HepG2 (cell line): ENCODE results near the gene HSF2BP. TPM values are rescaled to one million over a fixed set of nuclear protein-coding genes. Genes with fewer than 3 reads are reported as not detected.

Experiments
- ATAC-seq: fragments of 200-7000 bp; cut with Tn5 transposase; 3 replicates; pipeline ENCODE4 v1.9.1; 2020; ENCODE audit warnings: mild to moderate bottlenecking, moderate library complexity
- BruUV-seq: library from RNA; stranded (reverse); fragments of 400-500 nt; replicated peaks from 2 replicates; lab custom pipeline; 2021; lab: Mats Ljungman, UMichigan
- CTCF ChIA-PET: fragments of 300-600 bp; formaldehyde crosslinking; extraction: SDS; loops from one replicate; lab custom pipeline; 2021; ENCODE audit warnings: low total read pairs, inconsistent platforms, low intra/inter-chr PET ratio; lab: Yijun Ruan, JAX
- POLR2A ChIA-PET: fragments of 350-600 bp; sonication (Branson Sonifier 250); formaldehyde crosslinking; loops from one replicate; lab custom pipeline; 2020; ENCODE audit warnings: antibody characterized with exemption, inconsistent platforms; lab: Yijun Ruan, JAX
- DNase-seq: peaks from one replicate; pipeline ENCODE4 v3.0.0-alpha.2; 2015; ENCODE audit warnings: low spot score
- FAIRE-seq: peaks from 3 replicates; lab custom pipeline; 2011; peaks lifted over from hg19 to GRCh38; lab: Jason Lieb, UNC
- H2AFZ ChIP-seq: one replicate; pipeline ENCODE4 v1.6.1; 2011; ENCODE audit warnings: low read length, inconsistent platforms
- H3K27ac ChIP-seq: fragments of 300-600 bp; 3 replicates; pipeline ENCODE4 v1.8.0; 2011; ENCODE audit warnings: mixed run types, mild to moderate bottlenecking, mixed read lengths, low read length, inconsistent platforms; ENCODE audit not compliant: insufficient read depth; ENCODE audit errors: extremely low read length
- H3K27me3 ChIP-seq, 2 experiments: fragments of 200-600 bp in 1 of 2; 2 replicates in 1 of 2; 3 replicates in 1 of 2; pipeline versions ENCODE4 v1.6.0 to v1.8.0; 2011; ENCODE audit warnings: low read length in 2 of 2, mild to moderate bottlenecking in 2 of 2, moderate library complexity in 2 of 2, inconsistent platforms in 1 of 2; ENCODE audit not compliant: insufficient read depth in 2 of 2, control insufficient read depth in 1 of 2
- H3K36me3 ChIP-seq, 2 experiments: fragments of 200-600 bp in 1 of 2; replicated peaks in 1 of 2; 2 replicates in 1 of 2; 3 replicates in 1 of 2; pipeline versions ENCODE4 v1.5.1 to v1.8.0; 2011; ENCODE audit warnings: low read length in 2 of 2, inconsistent platforms in 1 of 2; ENCODE audit not compliant: insufficient read depth in 2 of 2, control insufficient read depth in 1 of 2
- H3K4me1 ChIP-seq: 2 replicates; pipeline ENCODE4 v1.5.1; 2012; ENCODE audit warnings: low read length, inconsistent platforms; ENCODE audit not compliant: insufficient read depth
- H3K4me2 ChIP-seq: 2 replicates; pipeline ENCODE4 v1.6.0; 2011; ENCODE audit warnings: low read depth, low read length, inconsistent platforms
- H3K4me3 ChIP-seq, 3 experiments: fragments of 200-600 bp in 1 of 3; sonication (generic), shearing (Covaris generic) in 1 of 3; replicated peaks in 1 of 3; 2 replicates each; pipeline ENCODE4 v1.5.1; 2011 to 2016; ENCODE audit warnings: low read length in 3 of 3, inconsistent platforms in 2 of 3, low read depth in 2 of 3, mild to moderate bottlenecking in 2 of 3, control low read depth in 1 of 3, mixed read lengths in 1 of 3; ENCODE audit not compliant: insufficient read depth in 1 of 3
- H3K79me2 ChIP-seq: one replicate; pipeline ENCODE4 v1.6.1; 2011; ENCODE audit warnings: low read length, inconsistent platforms; ENCODE audit not compliant: insufficient read depth
- H3K9ac ChIP-seq: 2 replicates; pipeline ENCODE4 v1.6.0; 2011; ENCODE audit warnings: mild to moderate bottlenecking, low read depth, low read length, inconsistent platforms; ENCODE audit not compliant: insufficient read depth
- H3K9me3 ChIP-seq: 2 replicates; pipeline ENCODE4 v1.5.1; 2012; ENCODE audit warnings: mild to moderate bottlenecking, low read length
- H4K20me1 ChIP-seq: 2 replicates; pipeline ENCODE4 v1.6.0; 2011; ENCODE audit warnings: inconsistent platforms, mild to moderate bottlenecking, low read length, moderate library complexity; ENCODE audit not compliant: insufficient read depth
- E2F2 ChIP-seq: sonication (generic); formaldehyde crosslinking; IDR thresholded peaks from 2 replicates; pipeline ENCODE4 v1.4.0; 2020; ENCODE audit warnings: missing genetic modification reagents, borderline replicate concordance
- GATA4 ChIP-seq: sonication (generic); IDR thresholded peaks from 2 replicates; pipeline ENCODE4 v1.6.1; 2016; ENCODE audit warnings: antibody characterized with exemption, low read depth, borderline replicate concordance
- MBD4 ChIP-seq: IDR thresholded peaks from 2 replicates; pipeline ENCODE4 v1.6.1; 2012; ENCODE audit warnings: low read length, inconsistent platforms, borderline replicate concordance
- NCOA2 ChIP-seq: sonication (generic); formaldehyde crosslinking; IDR thresholded peaks from 2 replicates; pipeline ENCODE4 v1.8.0; 2022; ENCODE audit warnings: inconsistent platforms
- PBX2 ChIP-seq: IDR thresholded peaks from 2 replicates; pipeline ENCODE4 v1.6.1; 2016; ENCODE audit warnings: control low read depth
- PREB ChIP-seq: sonication (generic); formaldehyde crosslinking; IDR thresholded peaks from 2 replicates; pipeline ENCODE4 v1.4.0; 2020; ENCODE audit warnings: missing genetic modification reagents
- SIX1 ChIP-seq: sonication (generic); formaldehyde crosslinking; IDR thresholded peaks from 2 replicates; pipeline ENCODE4 v1.4.0; 2020; ENCODE audit warnings: missing genetic modification reagents, borderline replicate concordance
- SP1 ChIP-seq, 2 experiments: fragments of 450-650 bp in 1 of 2; sonication (generic) in 1 of 2; formaldehyde crosslinking in 1 of 2; IDR thresholded peaks; 2 replicates each; pipeline versions ENCODE4 v1.4.0 to v1.6.1; 2016 to 2020; ENCODE audit warnings: missing genetic modification reagents in 1 of 2
- TRAFD1 ChIP-seq: sonication (generic); formaldehyde crosslinking; IDR thresholded peaks from 2 replicates; pipeline ENCODE4 v1.5.1; 2020; ENCODE audit warnings: missing genetic modification reagents, mild to moderate bottlenecking, borderline replicate concordance
- ZBTB4 ChIP-seq: sonication (generic); formaldehyde crosslinking; IDR thresholded peaks from 2 replicates; pipeline ENCODE4 v1.4.0; 2020; ENCODE audit warnings: missing genetic modification reagents, mild to moderate bottlenecking, borderline replicate concordance
- ZMYM3 ChIP-seq: sonication (generic); formaldehyde crosslinking; IDR thresholded peaks from 2 replicates; pipeline ENCODE4 v1.5.1; 2020; ENCODE audit warnings: mild to moderate bottlenecking, missing genetic modification reagents
- ZNF232 ChIP-seq: sonication (generic); formaldehyde crosslinking; IDR thresholded peaks from 2 replicates; pipeline ENCODE4 v1.4.0; 2020; ENCODE audit warnings: missing genetic modification reagents, borderline replicate concordance
- ZNF282 ChIP-seq: fragments of 450-650 bp; IDR thresholded peaks from 2 replicates; pipeline ENCODE4 v1.6.1; 2018; ENCODE audit not compliant: partially characterized antibody
- ZNF709 ChIP-seq: sonication (generic); formaldehyde crosslinking; IDR thresholded peaks from 2 replicates; pipeline ENCODE4 v1.5.0; 2020; ENCODE audit warnings: mild to moderate bottlenecking, missing genetic modification reagents
- WGBS: methylation state at CpG from one replicate; pipeline ENCODE4 v1.1.6; 2017; ENCODE audit warnings: low lambda C conversion rate; 5-methylcytosine and 5-hydroxymethylcytosine counted together
- in situ Hi-C: cut with HindIII; loops from 2 replicates; pipeline ENCODE4 v1.10.0; 2017; ENCODE audit warnings: low pct_unique_long_range_greater_than_20kb; ENCODE audit not compliant: extremely low pct_ligation_motif_present
- intact Hi-C: fragments of 100-400 bp; cut with micrococcal nuclease; formaldehyde crosslinking; loops from one replicate; pipeline ENCODE4 v1.10.0; 2022; ENCODE audit not compliant: unreplicated experiment
- polyA plus RNA-seq, 8 experiments: library from polyadenylated mRNA; depleted of rRNA in 3 of 8; stranded (reverse) in 7 of 8; unstranded in 1 of 8; fragments of >200 nt; fragmentation: Illumina TruSeq in 4 of 8; extraction: Trizol in 4 of 8; gene quantifications; 2 replicates each; pipeline versions ENCODE4 v1.2.1 to v1.2.3, GENCODE V29; 2011 to 2016; ENCODE audit warnings: low read depth in 4 of 8, missing spikeins in 1 of 8, mixed read lengths in 1 of 8; ENCODE audit not compliant: insufficient read depth in 1 of 8
- total RNA-seq, 5 experiments: library from RNA; depleted of rRNA; stranded (reverse); fragments of >200 nt; fragmentation: Illumina TruSeq; extraction: Trizol; gene quantifications; 2 replicates each; pipeline ENCODE4 v1.2.3, GENCODE V29; 2016; ENCODE audit warnings: low read depth in 1 of 5

HSF2BP gene
- total and polyA plus RNA-seq, 2 of the 13 experiments (the other 11 are each of a cell fraction or from before 2014, with no cell fraction given), result 0.67 to 2.2 TPM

GRCh38 chr21:43613755-43614638 lies 45.3 kb downstream of the HSF2BP start:
- Histone ChIP-seq H3K9ac (no peak overlapping the region), H3K79me2 (no peaks in the 10 kb centered on the region), H3K9me3 (no peaks in the 10 kb centered on the region), H3K4me3 (no peak overlapping the region), H3K27ac (no peak overlapping the region), H4K20me1 (no peaks in the 10 kb centered on the region), H3K4me1 (peaks cover 35% of the 10 kb centered on the region), H2AFZ (no peak overlapping the region), H3K36me3 (no peaks in the 10 kb centered on the region), H3K27me3 (no peaks in the 10 kb centered on the region), H3K4me2 (no peak overlapping the region)
- ATAC-seq (no peak), FAIRE-seq (no peak), DNase-seq (no peak)
- in situ Hi-C loops, result no loop called here
- intact Hi-C loops, result no loop called here
- 93% methylated on average over 8 of the region's 8 CpGs for WGBS
- BruUV-seq, result no TSS peak
- POLR2A ChIA-PET, result interaction anchor here (0.7 kb wide), 1 partner anchor 1894 kb away, joined by 3 read pairs; no protein-coding TSS in a partner anchor
- CTCF ChIA-PET, result no interaction called here
- TF ChIP-seq ZNF232 (CRISPR knock-in tag) (no peak), ZBTB4 (CRISPR knock-in tag) (no peak), SIX1 (CRISPR knock-in tag) (no peak), PBX2 (no peak), E2F2 (no peak), ZNF709 (CRISPR knock-in tag) (no peak), MBD4 (no peak), ZMYM3 (no peak), GATA4 (no peak), TRAFD1 (CRISPR knock-in tag) (no peak), NCOA2 (CRISPR knock-in tag) (no peak), SP1 (IDR thresholded peaks at IDR 0.05) (no peak), SP1 (CRISPR knock-in tag; IDR thresholded peaks at IDR 0.05) (no peak), ZNF282 (no peak), PREB (no peak)
